Breast epithelium (tissue), 3 donors: Measurements from ENCODE around the gene FASTK.

Experiments used
- POLR2A ChIP-seq: fragments of 450-650 bp; IDR thresholded peaks from one replicate; pipeline ENCODE4 v1.6.1; 2016; ENCODE audit warnings: antibody characterized with exemption, mild to moderate bottlenecking, moderate library complexity
- TF ChIP-seq, protein P1 (sequence below), 3 donors: fragments of 450-650 bp; IDR thresholded peaks; one replicate each; pipeline ENCODE4 v1.5.1; 2016 to 2017; ENCODE audit warnings: antibody characterized with exemption in 3 of 3, mild to moderate bottlenecking in 3 of 3, moderate library complexity in 3 of 3

DNA sequence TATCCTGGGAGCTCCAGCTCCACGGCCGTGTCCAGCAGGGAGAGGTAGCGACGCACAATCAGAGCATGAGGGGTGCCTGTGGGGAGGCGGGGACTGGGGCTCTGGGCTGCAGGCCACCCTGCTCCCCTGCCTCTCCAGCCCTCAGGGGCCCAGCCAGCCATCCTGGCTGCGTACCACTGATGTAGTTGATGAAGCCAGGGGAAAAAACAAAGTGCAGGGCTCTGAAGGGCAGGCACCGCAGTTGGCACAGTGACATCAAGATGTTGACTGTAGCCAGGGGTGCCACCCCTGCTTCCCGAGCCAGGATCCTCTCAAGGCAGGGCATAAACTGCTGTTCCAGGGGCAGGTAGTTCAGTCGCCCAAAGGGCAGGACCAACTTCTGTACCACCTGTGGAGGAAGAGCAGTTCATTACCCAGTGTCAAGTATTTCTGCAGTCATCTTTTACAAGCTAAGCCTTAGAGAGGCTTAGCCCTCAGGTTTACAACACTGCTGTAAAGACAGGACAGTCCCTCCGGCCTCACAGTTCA, 2.8 kb downstream of the FASTK start:
- TF ChIP-seq, protein P1, sequence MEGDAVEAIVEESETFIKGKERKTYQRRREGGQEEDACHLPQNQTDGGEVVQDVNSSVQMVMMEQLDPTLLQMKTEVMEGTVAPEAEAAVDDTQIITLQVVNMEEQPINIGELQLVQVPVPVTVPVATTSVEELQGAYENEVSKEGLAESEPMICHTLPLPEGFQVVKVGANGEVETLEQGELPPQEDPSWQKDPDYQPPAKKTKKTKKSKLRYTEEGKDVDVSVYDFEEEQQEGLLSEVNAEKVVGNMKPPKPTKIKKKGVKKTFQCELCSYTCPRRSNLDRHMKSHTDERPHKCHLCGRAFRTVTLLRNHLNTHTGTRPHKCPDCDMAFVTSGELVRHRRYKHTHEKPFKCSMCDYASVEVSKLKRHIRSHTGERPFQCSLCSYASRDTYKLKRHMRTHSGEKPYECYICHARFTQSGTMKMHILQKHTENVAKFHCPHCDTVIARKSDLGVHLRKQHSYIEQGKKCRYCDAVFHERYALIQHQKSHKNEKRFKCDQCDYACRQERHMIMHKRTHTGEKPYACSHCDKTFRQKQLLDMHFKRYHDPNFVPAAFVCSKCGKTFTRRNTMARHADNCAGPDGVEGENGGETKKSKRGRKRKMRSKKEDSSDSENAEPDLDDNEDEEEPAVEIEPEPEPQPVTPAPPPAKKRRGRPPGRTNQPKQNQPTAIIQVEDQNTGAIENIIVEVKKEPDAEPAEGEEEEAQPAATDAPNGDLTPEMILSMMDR (IDR thresholded peaks at IDR 0.05): no peak
- no peak for TF ChIP-seq POLR2A
